GM19351 (cell line): Measurements from ENCODE around the gene CGNL1.

Source experiments
- ATAC-seq: cut with Tn5 transposase; IDR thresholded peaks from one replicate; pipeline ENCODE4 v1.9.1; 2021; ENCODE audit warnings: mild to moderate bottlenecking, moderate library complexity; ENCODE audit not compliant: unreplicated experiment

CGNL1 gene

GRCh38 chr15:57541805-57542504, 165.7 kb downstream of the CGNL1 start:
- no peak for ATAC-seq

- no peak for ATAC-seq
Observed at GRCh38 chr15:57542505-57542817, 166.2 kb downstream of the CGNL1 start.

- no peak for ATAC-seq
Observed at GRCh38 chr15:57544848-57545480, 168.7 kb downstream of the CGNL1 start.

GRCh38 chr15:57545995-57546394, 169.7 kb downstream of the CGNL1 start:
- no peak for ATAC-seq

- no peak for ATAC-seq
Observed at GRCh38 chr15:57547243-57547755, 171.0 kb downstream of the CGNL1 start.

- ATAC-seq: no peak
Observed at GRCh38 chr15:57548351-57548750, 172.0 kb downstream of the CGNL1 start.

GRCh38 chr15:57548835-57549234, 172.5 kb downstream of the CGNL1 start:
- ATAC-seq: no peak

GRCh38 chr15:57549935-57550334, 173.6 kb downstream of the CGNL1 start:
- no peak for ATAC-seq

- no peak for ATAC-seq
Observed at GRCh38 chr15:57550640-57551039, 174.3 kb downstream of the CGNL1 start.

- ATAC-seq: no peak
Observed at GRCh38 chr15:57551715-57552677, 175.7 kb downstream of the CGNL1 start.

GRCh38 chr15:57552678-57553334, 176.5 kb downstream of the CGNL1 start:
- ATAC-seq: no peak

- no peak for ATAC-seq
Observed at GRCh38 chr15:57553526-57553925, 177.2 kb downstream of the CGNL1 start.

GRCh38 chr15:57554063-57554811, 177.9 kb downstream of the CGNL1 start:
- ATAC-seq: no peak

GRCh38 chr15:57554812-57555179, 178.5 kb downstream of the CGNL1 start:
- no peak for ATAC-seq

GRCh38 chr15:57555270-57555669, 179.0 kb downstream of the CGNL1 start:
- ATAC-seq: no peak

- ATAC-seq: no peak
Observed at GRCh38 chr15:57556040-57556439, 179.7 kb downstream of the CGNL1 start.

- ATAC-seq: no peak
Observed at GRCh38 chr15:57557267-57557666, 181.0 kb downstream of the CGNL1 start.

- no peak for ATAC-seq
Observed at GRCh38 chr15:57557810-57558209, 181.5 kb downstream of the CGNL1 start.

- no peak for ATAC-seq
Observed at GRCh38 chr15:57559875-57560274, 183.6 kb downstream of the CGNL1 start.

- ATAC-seq: peak; percentile 85
Observed at GRCh38 chr15:57561041-57561711, 184.9 kb downstream of the CGNL1 start.
